ENCODE results near the gene OPRM1. TPM values are rescaled to one million over a fixed set of nuclear protein-coding genes. Genes with fewer than 3 reads are reported as not detected.

Gene OPRM1
- total RNA-seq, 1 experiment from 2014 or later: not detected

DNA sequence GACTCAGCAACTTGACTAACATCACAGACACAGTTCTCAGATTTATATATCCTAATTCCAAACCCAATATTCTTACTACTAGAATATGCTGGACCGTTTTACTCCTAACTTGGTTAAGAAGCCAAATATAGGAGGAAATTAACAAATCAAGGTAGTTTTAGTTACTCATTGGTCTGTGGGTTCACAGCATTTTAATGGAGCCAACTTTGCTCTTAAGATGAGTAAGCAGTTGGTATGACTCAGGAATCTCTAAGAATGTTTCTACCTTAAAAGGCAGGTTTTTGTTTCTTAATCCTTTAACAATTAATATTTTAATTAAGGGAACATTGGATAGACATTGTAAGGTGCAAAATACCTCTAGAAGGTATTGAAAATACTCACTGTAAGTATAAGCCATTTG, 31.6 kb downstream of the OPRM1 start:
- H3K4me3 ChIP-seq (ENCODE audit: low read depth in 2 of 2, low read length in 2 of 2): no peak overlapping the region
- in situ Hi-C loops (cut with HindIII; ENCODE audit: low pct_unique_long_range_greater_than_20kb, low sequenced_read_pairs): no loop called here
- no peaks in the 10 kb centered on the region for H3K27me3 ChIP-seq (ENCODE audit: control insufficient read depth, insufficient read depth, low read length)
- no peaks in the 10 kb centered on the region for H3K9me3 ChIP-seq (ENCODE audit: control insufficient read depth, insufficient read depth, low read depth, low read length)
- ATAC-seq (no peak), DNase-seq (ENCODE audit: low read depth, low spot score) (no peak)
- BruUV-seq (replicated peaks): no TSS peak
- ChIA-PET POLR2A (no interaction called here), CTCF (no interaction called here)
- intact Hi-C loops (cut with micrococcal nuclease; ENCODE audit: unreplicated experiment): no loop called here
- H3K27ac ChIP-seq (ENCODE audit: low read length): no peak overlapping the region
- TF ChIP-seq, protein P1, sequence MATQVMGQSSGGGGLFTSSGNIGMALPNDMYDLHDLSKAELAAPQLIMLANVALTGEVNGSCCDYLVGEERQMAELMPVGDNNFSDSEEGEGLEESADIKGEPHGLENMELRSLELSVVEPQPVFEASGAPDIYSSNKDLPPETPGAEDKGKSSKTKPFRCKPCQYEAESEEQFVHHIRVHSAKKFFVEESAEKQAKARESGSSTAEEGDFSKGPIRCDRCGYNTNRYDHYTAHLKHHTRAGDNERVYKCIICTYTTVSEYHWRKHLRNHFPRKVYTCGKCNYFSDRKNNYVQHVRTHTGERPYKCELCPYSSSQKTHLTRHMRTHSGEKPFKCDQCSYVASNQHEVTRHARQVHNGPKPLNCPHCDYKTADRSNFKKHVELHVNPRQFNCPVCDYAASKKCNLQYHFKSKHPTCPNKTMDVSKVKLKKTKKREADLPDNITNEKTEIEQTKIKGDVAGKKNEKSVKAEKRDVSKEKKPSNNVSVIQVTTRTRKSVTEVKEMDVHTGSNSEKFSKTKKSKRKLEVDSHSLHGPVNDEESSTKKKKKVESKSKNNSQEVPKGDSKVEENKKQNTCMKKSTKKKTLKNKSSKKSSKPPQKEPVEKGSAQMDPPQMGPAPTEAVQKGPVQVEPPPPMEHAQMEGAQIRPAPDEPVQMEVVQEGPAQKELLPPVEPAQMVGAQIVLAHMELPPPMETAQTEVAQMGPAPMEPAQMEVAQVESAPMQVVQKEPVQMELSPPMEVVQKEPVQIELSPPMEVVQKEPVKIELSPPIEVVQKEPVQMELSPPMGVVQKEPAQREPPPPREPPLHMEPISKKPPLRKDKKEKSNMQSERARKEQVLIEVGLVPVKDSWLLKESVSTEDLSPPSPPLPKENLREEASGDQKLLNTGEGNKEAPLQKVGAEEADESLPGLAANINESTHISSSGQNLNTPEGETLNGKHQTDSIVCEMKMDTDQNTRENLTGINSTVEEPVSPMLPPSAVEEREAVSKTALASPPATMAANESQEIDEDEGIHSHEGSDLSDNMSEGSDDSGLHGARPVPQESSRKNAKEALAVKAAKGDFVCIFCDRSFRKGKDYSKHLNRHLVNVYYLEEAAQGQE (IDR thresholded peaks at IDR 0.05; ENCODE audit: insufficient read depth in 1 of 2, low read depth in 2 of 2, low read length in 1 of 2): no peak
- no peak for TF ChIP-seq TCF7L2 (IDR thresholded peaks at IDR 0.05; ENCODE audit: low read depth, low read length)
- TF ChIP-seq, protein P2, sequence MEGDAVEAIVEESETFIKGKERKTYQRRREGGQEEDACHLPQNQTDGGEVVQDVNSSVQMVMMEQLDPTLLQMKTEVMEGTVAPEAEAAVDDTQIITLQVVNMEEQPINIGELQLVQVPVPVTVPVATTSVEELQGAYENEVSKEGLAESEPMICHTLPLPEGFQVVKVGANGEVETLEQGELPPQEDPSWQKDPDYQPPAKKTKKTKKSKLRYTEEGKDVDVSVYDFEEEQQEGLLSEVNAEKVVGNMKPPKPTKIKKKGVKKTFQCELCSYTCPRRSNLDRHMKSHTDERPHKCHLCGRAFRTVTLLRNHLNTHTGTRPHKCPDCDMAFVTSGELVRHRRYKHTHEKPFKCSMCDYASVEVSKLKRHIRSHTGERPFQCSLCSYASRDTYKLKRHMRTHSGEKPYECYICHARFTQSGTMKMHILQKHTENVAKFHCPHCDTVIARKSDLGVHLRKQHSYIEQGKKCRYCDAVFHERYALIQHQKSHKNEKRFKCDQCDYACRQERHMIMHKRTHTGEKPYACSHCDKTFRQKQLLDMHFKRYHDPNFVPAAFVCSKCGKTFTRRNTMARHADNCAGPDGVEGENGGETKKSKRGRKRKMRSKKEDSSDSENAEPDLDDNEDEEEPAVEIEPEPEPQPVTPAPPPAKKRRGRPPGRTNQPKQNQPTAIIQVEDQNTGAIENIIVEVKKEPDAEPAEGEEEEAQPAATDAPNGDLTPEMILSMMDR (IDR thresholded peaks at IDR 0.05): no peak
- no peak for TF ChIP-seq SIN3A (IDR thresholded peaks at IDR 0.05; ENCODE audit: borderline replicate concordance, insufficient read depth, low read depth, low read length)
- TF ChIP-seq POLR2AphosphoS5 (IDR thresholded peaks at IDR 0.05; ENCODE audit: low read depth, low read length): no peak
- H3K36me3 ChIP-seq (ENCODE audit: control insufficient read depth, insufficient read depth, low read length): no peaks in the 10 kb centered on the region
- no peaks in the 10 kb centered on the region for H3K4me1 ChIP-seq (ENCODE audit: control insufficient read depth, insufficient read depth, low read length)

DNA sequence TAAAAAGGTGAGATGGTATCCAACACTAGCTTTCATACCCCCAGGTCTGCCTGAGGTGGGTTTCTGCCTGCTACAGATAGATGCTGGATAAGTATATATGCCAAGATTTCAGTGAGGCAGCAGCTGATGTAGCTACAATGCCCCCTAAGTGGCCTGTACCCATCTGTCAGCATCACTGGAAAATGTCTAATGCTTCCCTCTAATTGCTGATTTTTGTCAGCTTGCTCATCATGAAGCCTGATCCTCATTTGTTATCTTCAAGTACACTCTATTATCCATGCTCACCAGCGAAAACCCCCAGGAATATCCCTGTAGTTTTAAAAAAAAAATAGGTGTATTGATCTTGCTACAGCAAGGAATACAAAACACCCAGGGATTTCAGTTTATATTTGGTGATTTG, 32.2 kb downstream of the OPRM1 start:
- intact Hi-C loops (cut with micrococcal nuclease; ENCODE audit: unreplicated experiment) (no loop called here), in situ Hi-C loops (cut with HindIII; ENCODE audit: low pct_unique_long_range_greater_than_20kb, low sequenced_read_pairs) (no loop called here)
- H3K4me3 ChIP-seq (ENCODE audit: low read depth in 2 of 2, low read length in 2 of 2): no peak overlapping the region
- no peaks in the 10 kb centered on the region for H3K36me3 ChIP-seq (ENCODE audit: control insufficient read depth, insufficient read depth, low read length)
- ChIA-PET POLR2A (no interaction called here), CTCF (no interaction called here)
- H3K9me3 ChIP-seq (ENCODE audit: control insufficient read depth, insufficient read depth, low read depth, low read length): no peaks in the 10 kb centered on the region
- TF ChIP-seq POLR2AphosphoS5 (IDR thresholded peaks at IDR 0.05; ENCODE audit: low read depth, low read length) (no peak), TCF7L2 (IDR thresholded peaks at IDR 0.05; ENCODE audit: low read depth, low read length) (no peak), SIN3A (IDR thresholded peaks at IDR 0.05; ENCODE audit: borderline replicate concordance, insufficient read depth, low read depth, low read length) (no peak)
- TF ChIP-seq, protein P1 (IDR thresholded peaks at IDR 0.05; ENCODE audit: insufficient read depth in 1 of 2, low read depth in 2 of 2, low read length in 1 of 2): no peak
- TF ChIP-seq, protein P2 (IDR thresholded peaks at IDR 0.05): no peak
- H3K27ac ChIP-seq (ENCODE audit: low read length): no peak overlapping the region
- no peaks in the 10 kb centered on the region for H3K27me3 ChIP-seq (ENCODE audit: control insufficient read depth, insufficient read depth, low read length)
- BruUV-seq (replicated peaks): no TSS peak
- DNase-seq (ENCODE audit: low read depth, low spot score) (no peak), ATAC-seq (no peak)
- no peaks in the 10 kb centered on the region for H3K4me1 ChIP-seq (ENCODE audit: control insufficient read depth, insufficient read depth, low read length)
